Measurements from ENCODE around the gene DGKI.
A peak's percentile ranks its signal among the peaks of the same experiment; 100 is the strongest.
"Not testable (repeated sequence)": the region's sequence is repeated elsewhere in the genome, so short reads cannot be mapped to it uniquely, and the experiment has no call there.

Gene DGKI

DNA sequence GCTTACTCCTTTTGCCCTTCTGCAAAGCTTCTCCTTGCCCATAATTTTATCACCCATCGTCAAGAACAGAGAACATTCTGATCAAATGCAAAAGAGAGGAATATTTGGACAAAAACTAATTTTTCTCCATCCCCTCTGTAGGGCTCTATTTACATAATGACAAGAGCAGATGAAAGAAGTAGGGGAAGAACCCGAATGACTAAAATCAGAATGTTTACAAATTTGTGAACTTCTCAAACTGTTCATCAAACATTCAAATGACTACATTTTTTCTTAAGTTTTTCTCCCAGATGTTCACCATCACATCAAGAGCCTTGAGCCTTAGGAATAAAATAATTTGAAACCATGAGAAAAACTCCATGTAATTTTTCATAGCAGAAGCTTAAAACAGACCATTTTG lies 119.4 kb downstream of the DGKI start:
- POLR2A ChIA-PET = no interaction called here
- CTCF ChIA-PET = no interaction called here
- no peak for DNase-seq (ENCODE audit: extremely low spot score)
- TF ChIP-seq HDGF (IDR thresholded peaks at IDR 0.05; ENCODE audit: borderline replicate concordance) = no peak
- TF ChIP-seq CTBP1 (IDR thresholded peaks at IDR 0.05; ENCODE audit: borderline replicate concordance) = no peak
- no peak for TF ChIP-seq SP1 (IDR thresholded peaks at IDR 0.05)
- no peak for TF ChIP-seq L3MBTL2 (conservative IDR thresholded peaks at IDR 0.05)
- no peak for TF ChIP-seq BHLHE40 (IDR thresholded peaks at IDR 0.05; ENCODE audit: borderline replicate concordance)
- no peak for TF ChIP-seq TARDBP (IDR thresholded peaks at IDR 0.05)
- TF ChIP-seq ELF4 (IDR thresholded peaks at IDR 0.05) = no peak
- TF ChIP-seq ARNT (IDR thresholded peaks at IDR 0.05) = no peak
- TF ChIP-seq ZNF384 (IDR thresholded peaks at IDR 0.05) = no peak
- no peak for TF ChIP-seq FOXA1 (IDR thresholded peaks at IDR 0.05)

DNA sequence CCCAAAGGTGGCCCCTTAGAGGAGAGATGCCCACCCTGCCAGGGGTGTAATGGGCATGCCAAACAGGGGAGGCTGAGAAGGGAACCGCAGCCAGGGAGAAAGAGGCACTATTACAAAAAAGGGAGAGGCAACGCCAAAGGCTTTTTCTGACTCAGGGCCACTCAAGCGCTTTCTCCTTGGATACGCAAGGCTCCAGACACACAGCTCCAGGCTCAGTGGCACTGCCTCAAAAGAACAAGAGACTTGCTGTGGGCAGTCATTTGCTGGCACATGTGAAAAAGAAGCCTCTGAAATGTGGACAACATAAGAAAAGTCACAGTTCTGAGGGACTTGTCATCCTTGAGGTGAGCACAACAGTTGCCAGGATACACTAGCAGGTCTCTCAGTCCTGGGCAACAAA lies 128.4 kb downstream of the DGKI start:
- TF ChIP-seq LEF1 (IDR thresholded peaks at IDR 0.05; ENCODE audit: borderline replicate concordance) = no peak
- no peak for TF ChIP-seq FOXA1 (IDR thresholded peaks at IDR 0.05)
- TF ChIP-seq NFRKB (IDR thresholded peaks at IDR 0.05) = no peak
- TF ChIP-seq ELF4 (IDR thresholded peaks at IDR 0.05) = no peak
- no peak for TF ChIP-seq TARDBP (IDR thresholded peaks at IDR 0.05)
- no peak for TF ChIP-seq BHLHE40 (IDR thresholded peaks at IDR 0.05; ENCODE audit: borderline replicate concordance)
- TF ChIP-seq CTBP1 (IDR thresholded peaks at IDR 0.05; ENCODE audit: borderline replicate concordance) = no peak
- no peak for TF ChIP-seq HDGF (IDR thresholded peaks at IDR 0.05; ENCODE audit: borderline replicate concordance)
- no peak for TF ChIP-seq FOXK2 (IDR thresholded peaks at IDR 0.05)
- TF ChIP-seq ARNT (IDR thresholded peaks at IDR 0.05) = no peak
- TF ChIP-seq FOXM1 (IDR thresholded peaks at IDR 0.05; ENCODE audit: borderline replicate concordance) = no peak
- CTCF ChIA-PET = no interaction called here
- DNase-seq (ENCODE audit: extremely low spot score) = no peak
- POLR2A ChIA-PET = no interaction called here

GRCh38 chr7:137717811-137718271 lies 128.9 kb downstream of the DGKI start:
- CTCF ChIA-PET = no interaction called here
- POLR2A ChIA-PET = no interaction called here
- TF ChIP-seq BHLHE40 (IDR thresholded peaks at IDR 0.05; ENCODE audit: borderline replicate concordance) (no peak), FOXK2 (IDR thresholded peaks at IDR 0.05) (no peak), SP1 (IDR thresholded peaks at IDR 0.05) (no peak), LEF1 (IDR thresholded peaks at IDR 0.05; ENCODE audit: borderline replicate concordance) (no peak)
- DNase-seq (ENCODE audit: extremely low spot score) = peak; percentile 19

- TF ChIP-seq HDGF (IDR thresholded peaks at IDR 0.05; ENCODE audit: borderline replicate concordance) (no peak), CTBP1 (IDR thresholded peaks at IDR 0.05; ENCODE audit: borderline replicate concordance) (no peak), SUZ12 (IDR thresholded peaks at IDR 0.05) (no peak), FOXM1 (IDR thresholded peaks at IDR 0.05; ENCODE audit: borderline replicate concordance) (no peak)
- ChIA-PET CTCF (no interaction called here), POLR2A (no interaction called here)
- no peak for DNase-seq (ENCODE audit: extremely low spot score)
Observed at GRCh38 chr7:137717045-137717444, 129.7 kb downstream of the DGKI start.

DNA sequence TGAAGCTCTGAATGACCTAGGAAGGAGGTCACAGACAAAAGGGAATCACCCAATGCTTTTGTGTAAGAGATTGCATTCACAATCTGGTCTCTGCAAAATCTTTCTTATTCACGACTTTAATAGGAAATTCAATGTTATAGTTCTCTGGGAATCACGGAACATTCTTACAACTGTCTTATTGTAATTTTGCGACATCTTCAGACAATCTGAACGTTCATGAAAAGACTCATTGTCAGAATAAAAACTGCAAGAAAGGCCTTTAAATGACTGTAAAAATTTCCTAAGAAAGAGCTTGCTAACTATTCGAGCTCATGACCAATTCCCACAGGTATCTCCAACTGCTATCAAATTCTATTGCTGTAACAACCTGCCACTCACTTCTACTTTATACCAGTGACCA lies 130.7 kb downstream of the DGKI start:
- ChIA-PET POLR2A (no interaction called here), CTCF (interaction anchor here (0.6 kb wide), 1 partner anchor 40 kb away, joined by 4 read pairs; no protein-coding TSS in a partner anchor)
- DNase-seq (ENCODE audit: extremely low spot score) = no peak
- no peak for TF ChIP-seq SUZ12 (IDR thresholded peaks at IDR 0.05)
- TF ChIP-seq ZNF384 (IDR thresholded peaks at IDR 0.05) = no peak
- TF ChIP-seq FOXA1 (IDR thresholded peaks at IDR 0.05) = no peak
- TF ChIP-seq ELF4 (IDR thresholded peaks at IDR 0.05) = no peak
- no peak for TF ChIP-seq FOXM1 (IDR thresholded peaks at IDR 0.05; ENCODE audit: borderline replicate concordance)
- no peak for TF ChIP-seq LEF1 (IDR thresholded peaks at IDR 0.05; ENCODE audit: borderline replicate concordance)
- no peak for TF ChIP-seq FOXK2 (IDR thresholded peaks at IDR 0.05)
- TF ChIP-seq TARDBP (IDR thresholded peaks at IDR 0.05) = no peak
- no peak for TF ChIP-seq BHLHE40 (IDR thresholded peaks at IDR 0.05; ENCODE audit: borderline replicate concordance)
- TF ChIP-seq NFRKB (IDR thresholded peaks at IDR 0.05) = no peak
- TF ChIP-seq, protein P1, sequence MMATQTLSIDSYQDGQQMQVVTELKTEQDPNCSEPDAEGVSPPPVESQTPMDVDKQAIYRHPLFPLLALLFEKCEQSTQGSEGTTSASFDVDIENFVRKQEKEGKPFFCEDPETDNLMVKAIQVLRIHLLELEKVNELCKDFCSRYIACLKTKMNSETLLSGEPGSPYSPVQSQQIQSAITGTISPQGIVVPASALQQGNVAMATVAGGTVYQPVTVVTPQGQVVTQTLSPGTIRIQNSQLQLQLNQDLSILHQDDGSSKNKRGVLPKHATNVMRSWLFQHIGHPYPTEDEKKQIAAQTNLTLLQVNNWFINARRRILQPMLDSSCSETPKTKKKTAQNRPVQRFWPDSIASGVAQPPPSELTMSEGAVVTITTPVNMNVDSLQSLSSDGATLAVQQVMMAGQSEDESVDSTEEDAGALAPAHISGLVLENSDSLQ (IDR thresholded peaks at IDR 0.05) = no peak
- TF ChIP-seq L3MBTL2 (conservative IDR thresholded peaks at IDR 0.05) = no peak
- TF ChIP-seq HDGF (IDR thresholded peaks at IDR 0.05; ENCODE audit: borderline replicate concordance) = no peak
- no peak for TF ChIP-seq SP1 (IDR thresholded peaks at IDR 0.05)
- no peak for TF ChIP-seq ARNT (IDR thresholded peaks at IDR 0.05)
- TF ChIP-seq CTBP1 (IDR thresholded peaks at IDR 0.05; ENCODE audit: borderline replicate concordance) = no peak

DNA sequence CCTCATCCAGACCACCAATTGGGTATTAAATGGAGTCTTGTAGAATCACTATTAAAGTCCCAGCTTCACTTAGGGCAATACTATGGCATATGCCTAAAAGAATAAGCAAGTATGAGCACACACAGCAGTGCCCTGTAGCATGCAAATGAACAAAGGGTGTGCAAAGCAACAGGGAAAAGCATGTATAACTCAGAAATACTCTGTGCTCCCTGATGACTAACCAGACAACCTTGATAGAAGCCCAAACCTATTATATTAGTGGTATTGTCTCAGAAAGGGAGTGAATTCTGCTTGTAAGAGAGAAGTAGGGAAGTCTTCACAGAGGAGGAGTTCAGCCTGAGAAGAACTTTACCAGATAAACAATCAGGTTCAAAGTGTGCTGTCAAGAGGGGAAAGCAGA lies 131.2 kb downstream of the DGKI start:
- no peak for TF ChIP-seq LEF1 (IDR thresholded peaks at IDR 0.05; ENCODE audit: borderline replicate concordance)
- no peak for TF ChIP-seq HDGF (IDR thresholded peaks at IDR 0.05; ENCODE audit: borderline replicate concordance)
- TF ChIP-seq NFRKB (IDR thresholded peaks at IDR 0.05) = no peak

GRCh38 chr7:137715121-137715520 lies 131.7 kb downstream of the DGKI start:
- TF ChIP-seq FOXM1 (IDR thresholded peaks at IDR 0.05; ENCODE audit: borderline replicate concordance) (no peak), BHLHE40 (IDR thresholded peaks at IDR 0.05; ENCODE audit: borderline replicate concordance) (no peak)
- no peak for DNase-seq (ENCODE audit: extremely low spot score)
- ChIA-PET CTCF (no interaction called here), POLR2A (no interaction called here)

More for the DNA sequence above, 131.2 kb downstream of the DGKI start:
- ChIA-PET POLR2A (no interaction called here), CTCF (interaction anchor here (0.6 kb wide), 1 partner anchor 39 kb away, joined by 4 read pairs; no protein-coding TSS in a partner anchor)
- DNase-seq (ENCODE audit: extremely low spot score) = no peak

DNA sequence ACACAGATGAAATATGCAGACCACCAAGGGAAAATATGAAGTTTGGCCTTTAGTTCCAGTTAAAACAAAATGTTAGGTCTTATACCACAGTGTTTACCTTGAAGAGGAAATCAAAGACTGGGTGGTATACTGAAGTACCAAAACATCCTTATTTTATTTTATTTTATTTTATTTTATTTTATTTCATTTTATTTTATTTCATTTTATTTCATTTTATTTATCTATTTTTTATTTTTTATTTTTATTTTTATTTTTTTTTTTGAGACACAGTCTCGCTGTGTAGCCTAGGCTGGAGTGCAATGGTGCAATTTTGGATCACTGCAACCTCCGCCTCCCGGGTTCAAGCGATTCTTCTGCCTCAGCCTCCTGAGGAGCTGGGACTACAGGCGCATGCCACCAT lies 140.4 kb downstream of the DGKI start:
- DNase-seq (ENCODE audit: extremely low spot score); POLR2A ChIA-PET: not testable (repeated sequence)
- CTCF ChIA-PET = interaction anchor here (0.6 kb wide), 1 partner anchor 304 kb away, joined by 3 read pairs; no protein-coding TSS in a partner anchor
